GM21528 (cell line): ENCODE data around the gene SUPV3L1.

Experiments
- ATAC-seq: cut with Tn5 transposase; IDR thresholded peaks from one replicate; pipeline ENCODE4 v1.9.1; 2021; ENCODE audit warnings: mild to moderate bottlenecking, moderate library complexity; ENCODE audit not compliant: unreplicated experiment, low FRiP score

SUPV3L1 gene

DNA sequence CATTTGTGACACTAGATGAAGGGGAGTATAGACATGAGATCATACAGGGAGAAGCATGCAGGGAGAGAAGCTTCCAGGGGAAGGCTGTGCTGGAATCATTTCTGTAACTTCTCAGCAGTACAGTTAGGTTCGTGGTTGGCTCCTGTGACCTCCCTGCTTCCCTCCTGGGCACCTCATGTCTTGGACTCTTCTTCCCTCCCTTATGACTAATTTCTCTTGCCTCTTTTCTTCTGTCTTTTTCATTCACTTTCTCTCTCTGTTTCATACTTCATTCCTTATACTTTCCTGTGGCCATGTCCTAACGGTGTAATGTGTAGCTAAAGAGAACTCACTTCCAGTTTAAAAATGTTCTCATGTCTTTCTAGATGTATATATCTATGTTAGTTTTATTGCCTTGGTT, 21.0 kb downstream of the SUPV3L1 start:
- no peak for ATAC-seq

DNA sequence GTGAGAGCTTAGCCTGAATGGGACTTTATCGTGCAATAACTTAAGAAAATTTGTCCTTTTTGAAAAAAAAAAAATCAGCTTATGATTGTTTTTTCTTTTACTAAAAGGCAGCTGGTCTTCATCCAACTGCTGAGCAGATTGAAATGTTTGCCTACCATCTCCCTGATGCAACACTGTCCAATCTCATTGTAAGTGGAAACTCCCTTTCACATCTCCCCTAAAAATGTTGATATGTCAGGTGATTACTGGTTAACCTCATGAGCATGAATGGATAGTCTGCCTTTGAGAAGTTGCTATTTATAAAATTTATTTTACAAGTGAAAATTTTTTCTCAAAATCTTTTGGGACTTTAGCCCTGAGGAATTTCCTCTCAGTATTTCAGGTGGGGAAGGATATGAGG, 22.3 kb downstream of the SUPV3L1 start:
- no peak for ATAC-seq

DNA sequence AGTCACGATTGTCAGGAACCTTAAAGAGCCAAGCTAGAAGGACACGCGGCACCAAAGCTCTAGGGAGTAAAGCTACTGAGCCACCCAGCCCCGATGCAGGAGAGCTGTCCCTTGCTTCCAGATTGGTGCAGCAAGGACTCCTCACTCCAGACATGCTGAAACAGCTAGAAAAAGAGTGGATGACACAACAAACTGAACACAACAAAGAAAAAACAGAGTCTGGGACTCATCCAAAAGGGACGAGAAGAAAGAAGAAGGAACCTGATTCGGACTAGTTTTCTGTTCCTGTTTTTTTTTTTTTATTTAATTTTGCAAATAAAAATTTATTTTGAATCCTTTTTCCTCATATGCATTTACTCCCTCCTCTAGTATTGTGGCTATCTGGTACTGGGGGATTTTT, 28.7 kb downstream of the SUPV3L1 start:
- ATAC-seq = no peak

DNA sequence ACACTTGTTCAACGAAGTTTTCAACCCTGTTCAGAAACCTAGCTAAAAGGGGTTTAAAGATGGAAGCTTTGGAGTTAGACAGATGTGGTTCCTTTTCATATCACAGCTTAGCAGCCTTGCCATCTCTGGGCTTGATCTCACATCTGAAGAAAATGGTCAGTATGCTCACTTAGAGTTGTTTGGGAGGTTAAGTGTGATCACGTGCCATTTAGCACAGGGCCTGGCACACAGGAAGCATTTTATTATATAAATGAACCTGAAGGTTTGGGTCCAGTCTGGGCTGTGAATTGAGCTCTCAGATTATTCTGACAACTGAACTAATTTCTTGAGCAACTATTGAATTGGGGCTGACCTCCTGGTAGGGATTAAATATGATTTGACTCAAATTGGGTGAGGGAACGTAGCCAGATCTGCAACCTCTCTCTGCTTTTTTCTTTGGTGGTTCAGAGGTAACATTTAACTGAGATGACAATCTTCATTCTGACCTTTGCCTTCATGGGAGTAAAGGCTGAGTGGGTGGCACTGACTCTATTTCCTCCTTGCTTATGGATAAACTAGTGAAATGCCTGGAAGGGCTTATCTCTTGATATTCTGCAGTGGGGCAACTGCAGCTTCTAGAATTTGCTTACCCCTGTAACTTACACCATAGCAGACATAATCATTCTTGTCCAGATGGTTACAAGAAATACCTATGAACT, 29.9 kb downstream of the SUPV3L1 start:
- ATAC-seq = no peak

DNA sequence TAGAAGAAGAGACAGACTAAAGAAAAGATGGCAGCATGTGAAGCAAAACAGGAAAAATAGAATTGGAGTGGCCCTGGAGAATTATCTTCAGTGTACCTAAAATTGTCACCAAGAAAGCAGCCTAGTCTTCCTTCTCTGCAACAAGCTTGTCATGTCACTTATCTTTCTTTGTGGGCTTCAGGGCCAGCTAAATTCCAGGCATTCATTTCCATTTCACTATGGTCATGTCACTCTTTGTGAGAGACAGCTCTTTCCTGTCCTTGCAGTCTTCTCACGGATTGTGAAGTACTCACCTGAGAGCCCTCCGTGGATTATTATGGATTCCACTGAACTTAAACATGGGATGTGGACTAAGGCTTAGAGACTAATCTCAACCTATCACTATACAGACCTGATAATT, 31.1 kb downstream of the SUPV3L1 start:
- ATAC-seq = no peak

DNA sequence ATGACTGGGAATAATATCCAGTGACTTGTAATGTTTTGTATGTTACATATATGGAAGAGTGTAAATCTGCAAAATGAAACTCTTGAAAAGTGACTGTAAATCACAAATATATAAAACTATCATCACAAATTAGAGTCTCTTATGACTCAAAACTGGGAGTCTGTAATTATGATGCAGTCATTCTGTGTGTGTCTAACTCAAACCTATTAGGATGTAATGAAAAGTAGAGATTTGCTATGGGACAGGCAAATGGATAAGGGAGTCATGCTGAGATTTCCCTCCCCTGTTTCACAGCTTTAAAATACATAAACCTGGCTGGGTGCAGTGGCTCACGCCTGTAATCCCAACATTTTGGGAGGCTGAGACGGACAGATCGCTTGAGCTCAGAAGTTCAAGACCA, 31.5 kb downstream of the SUPV3L1 start:
- ATAC-seq = no peak

DNA sequence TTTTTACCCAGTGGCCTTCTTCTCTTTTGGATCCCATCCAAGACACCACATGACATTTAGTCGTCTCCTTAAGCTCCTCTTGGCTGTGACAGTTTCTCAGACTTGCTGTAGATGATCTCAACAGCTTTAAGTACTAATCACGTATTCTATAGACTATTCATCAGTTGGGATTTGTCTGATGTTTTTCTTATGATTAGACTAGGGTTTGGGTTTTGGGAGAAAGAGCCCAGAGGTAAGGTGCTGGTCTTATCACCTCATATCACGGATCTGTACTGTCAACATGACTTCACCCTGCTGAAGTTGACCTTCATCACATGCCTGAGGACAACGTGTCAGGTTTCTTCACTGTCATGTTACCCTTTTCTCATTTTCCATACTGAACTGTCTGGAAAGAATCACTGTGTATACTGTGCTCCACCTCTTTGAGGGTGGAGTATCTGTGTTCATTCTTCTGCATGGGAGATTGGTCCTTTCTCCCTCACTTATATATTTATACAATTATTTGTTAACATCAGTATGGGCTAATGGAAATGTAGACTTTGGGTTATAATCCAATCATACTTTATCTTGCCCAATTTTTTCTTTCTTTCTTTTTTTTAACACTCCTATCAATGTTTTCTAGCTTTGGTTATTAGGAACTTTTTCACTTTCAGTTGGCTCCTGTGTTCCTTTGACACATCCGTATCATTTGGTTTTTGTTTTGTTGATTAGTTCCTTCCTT, 33.7 kb downstream of the SUPV3L1 start:
- ATAC-seq = no peak

DNA sequence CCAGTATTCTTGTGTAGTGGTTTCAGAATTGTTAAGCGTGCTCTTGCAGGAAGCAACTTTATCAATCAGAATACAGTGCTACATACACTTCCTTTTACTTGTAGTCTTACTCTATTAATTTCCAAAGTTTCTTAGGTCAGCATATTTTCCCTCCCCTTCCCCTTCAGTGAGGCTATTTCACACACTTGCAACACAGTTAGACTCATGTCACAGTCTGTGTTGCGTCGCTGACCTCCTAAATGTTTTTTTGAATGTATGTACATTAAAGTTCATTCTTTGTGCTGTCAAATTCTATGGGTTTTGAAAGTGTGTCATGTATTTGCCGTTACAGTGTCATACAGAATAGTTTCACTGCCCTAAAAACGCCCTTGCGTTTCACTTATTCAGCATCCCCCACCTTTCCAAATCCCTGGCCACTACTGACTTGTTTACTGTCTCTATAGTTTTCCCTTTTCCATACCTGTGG, 34.7 kb downstream of the SUPV3L1 start:
- ATAC-seq = no peak

DNA sequence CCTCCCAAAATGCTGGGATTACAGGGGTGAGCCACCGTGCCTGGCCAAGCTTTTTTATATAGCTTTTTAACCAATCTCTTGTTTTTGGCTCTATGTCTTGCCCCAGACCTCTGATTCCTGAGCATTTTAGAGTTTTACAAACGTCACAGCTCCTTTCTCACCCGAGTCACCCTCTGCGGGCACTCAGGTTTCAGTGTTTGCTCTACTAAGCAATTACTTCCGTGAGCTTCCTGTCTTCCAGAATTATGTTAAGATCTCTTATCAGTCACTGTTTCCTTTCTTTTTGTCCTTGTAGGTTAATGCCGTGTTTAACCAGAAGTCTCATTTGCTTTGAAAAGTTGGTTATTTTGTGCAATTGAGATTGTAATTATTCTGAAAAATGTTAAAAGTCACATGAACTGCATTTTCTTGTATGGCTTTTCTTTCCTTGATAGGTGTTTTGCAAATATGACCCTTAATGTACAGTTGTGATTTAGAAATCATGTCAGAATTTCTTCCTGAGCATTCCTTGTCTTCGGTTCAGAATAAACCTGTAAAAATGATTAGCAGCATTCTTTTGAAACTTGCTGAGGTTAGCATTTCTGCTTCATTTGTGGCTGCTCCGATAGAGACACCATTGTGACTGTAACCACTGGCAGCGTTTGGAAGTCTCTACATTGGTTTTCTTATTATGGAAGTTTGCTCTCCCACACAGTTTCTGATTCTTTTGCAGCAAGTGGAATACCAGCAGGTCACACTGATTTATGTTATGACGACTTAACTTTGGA, 35.6 kb downstream of the SUPV3L1 start:
- no peak for ATAC-seq

DNA sequence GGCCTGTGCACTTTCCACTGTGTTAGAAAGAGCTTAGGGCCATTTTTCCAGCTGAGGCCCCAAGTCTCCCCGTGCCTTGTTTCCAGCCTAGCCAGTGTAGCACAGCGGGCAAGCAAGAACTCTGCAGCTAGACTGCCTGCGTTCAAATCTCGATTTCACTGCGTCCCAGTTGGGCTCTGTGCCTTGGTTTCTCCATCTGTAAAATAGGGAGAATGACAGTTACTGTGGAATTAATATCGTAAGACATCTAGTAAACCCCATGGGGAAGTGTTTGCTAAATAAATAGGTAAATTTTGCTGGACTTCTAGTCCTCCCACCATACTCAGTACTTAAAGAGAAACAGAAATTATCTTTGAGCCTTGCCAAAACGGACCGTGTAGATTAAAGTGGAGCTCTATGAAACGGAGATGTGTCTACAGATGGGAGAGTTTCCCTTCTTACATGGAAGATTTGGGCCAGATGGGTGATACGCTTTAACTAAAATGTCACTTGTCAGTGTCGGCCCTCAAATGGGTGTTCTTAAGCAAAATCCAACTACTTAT, 36.6 kb downstream of the SUPV3L1 start:
- ATAC-seq = no peak

DNA sequence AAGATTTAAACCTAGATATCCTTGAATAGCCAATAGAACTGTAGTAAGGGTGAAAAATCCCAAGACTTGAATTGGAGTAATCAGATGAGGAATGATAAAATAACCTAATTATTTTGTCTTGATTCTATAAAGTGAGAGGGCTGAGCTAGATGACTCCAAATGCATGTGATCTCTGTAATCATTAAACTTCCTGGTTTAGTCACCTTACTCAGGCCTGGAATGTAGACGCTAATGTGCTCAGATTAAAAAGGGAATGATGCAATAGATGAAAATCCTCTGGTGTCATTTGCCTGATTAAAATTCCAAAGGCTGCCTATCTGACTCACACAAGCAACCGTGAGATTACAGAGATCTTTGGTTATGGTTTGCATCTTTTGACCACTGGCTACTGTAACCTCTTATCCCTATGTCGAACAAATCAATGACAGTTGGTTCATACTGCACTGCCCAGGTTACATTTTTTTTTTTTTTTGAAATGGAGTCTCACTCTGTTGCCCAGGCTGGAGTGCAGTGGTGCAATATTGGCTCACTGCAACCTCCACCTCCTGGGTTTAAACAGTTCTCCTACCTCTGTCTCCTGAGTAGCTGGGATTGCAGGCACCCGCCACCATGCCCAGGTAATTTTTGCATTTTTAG, 37.2 kb downstream of the SUPV3L1 start:
- no peak for ATAC-seq

DNA sequence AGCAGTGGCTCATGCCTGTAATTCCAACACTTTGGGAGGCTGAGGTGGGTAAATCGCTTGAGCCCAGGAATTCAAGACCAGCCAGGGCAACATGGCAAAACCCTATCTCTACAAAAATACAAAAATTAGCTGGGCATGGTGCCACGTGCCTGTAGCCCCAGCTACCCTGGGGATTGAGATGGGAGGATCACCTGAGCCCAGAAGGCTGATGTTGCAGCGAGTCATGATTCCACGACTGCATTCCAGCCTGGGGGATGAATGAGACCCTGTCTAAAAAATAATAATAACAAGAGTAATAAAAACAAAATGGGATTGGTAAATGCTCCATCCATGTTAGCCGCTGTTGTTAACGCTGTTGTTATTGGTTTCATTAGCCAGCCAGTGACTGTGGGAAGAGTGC, 38.8 kb downstream of the SUPV3L1 start:
- no peak for ATAC-seq

DNA sequence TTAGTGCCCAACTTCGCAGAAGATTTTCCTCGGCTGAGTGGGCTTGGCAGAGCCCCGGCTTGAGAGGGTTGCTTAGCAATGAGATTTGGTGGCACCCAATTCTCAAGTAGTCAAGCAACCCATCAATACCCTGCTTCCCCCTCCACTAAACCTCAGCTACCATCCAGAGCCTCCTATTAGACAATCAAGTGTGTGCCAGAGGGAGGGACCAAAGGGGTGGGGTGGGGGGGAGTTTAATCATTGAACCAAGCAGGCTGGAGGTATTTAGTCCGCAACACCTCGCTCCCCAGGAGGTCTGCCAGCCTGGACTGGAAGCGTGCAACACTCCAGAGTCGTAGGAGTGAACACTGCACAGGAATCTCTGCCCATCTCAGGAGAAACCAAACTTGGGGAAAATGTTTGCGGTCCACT, 40.0 kb downstream of the SUPV3L1 start, which contains the start of gene HKDC1:
Gene HKDC1 (plus strand): TSS at position 292 of the 411 bp plus-strand sequence. CDS start 104 bp downstream, at position 396.
- no peak for ATAC-seq

DNA sequence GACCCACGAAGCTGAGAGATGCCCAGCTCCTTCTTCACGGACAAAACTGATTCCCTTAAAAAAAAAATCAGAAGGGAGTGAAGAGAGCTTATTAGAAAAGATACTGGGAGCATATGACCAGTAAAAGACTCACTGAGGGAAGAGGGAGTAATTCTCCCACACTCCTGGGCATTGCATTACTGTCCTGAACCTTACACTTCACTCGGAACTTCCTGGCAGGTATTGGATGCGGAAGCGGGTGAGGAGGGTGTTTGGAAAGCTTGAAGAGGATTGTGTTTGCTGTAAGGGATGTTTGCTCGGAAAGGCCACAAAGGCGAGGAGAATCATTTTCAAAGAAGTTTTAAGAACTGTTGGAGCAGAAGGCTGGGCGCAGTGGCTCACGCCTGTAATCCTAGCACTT, 40.5 kb downstream of the SUPV3L1 start:
- no peak for ATAC-seq

DNA sequence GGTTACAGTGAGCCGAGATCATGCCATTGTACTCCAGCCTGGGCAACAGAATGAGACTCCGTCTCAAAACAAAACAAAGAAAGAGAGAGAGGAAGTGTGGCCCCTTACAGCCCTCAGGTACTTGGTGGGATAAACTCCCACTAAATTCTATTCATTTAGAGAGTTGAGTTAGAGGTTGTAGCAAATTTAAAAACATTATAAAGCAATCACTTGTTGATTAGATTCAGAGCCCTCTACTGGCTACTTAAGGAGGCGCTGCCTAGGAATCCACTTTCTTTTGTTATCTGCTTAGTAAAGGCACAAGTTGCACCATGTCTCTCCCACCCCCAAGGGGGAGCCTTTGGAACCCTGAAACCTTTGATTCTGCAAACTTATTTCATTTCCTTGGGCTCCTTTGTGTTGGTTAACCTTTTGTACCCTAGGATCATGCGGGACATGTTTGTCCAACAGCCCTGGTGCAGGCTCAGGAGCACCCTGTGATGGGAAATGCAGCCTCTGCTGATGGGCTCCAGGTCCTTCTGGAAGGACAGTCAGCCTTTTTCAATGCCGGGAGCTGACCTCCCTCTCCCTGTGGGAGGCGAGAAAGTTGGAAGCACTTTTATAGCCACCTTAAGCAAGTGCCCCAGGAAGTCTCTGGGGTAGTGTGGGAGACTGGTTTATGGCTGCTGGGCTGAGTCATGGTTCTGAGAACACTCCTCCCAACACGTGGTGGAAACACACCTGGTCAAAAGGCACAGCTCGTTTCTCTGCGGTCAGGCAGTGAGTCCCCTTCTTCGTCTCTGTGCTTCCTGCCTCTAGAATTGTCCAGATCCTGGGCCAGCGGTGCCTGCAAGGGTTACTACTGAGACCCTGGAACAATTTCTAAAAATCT, 42.4 kb downstream of the SUPV3L1 start:
- ATAC-seq = peak; percentile 94

DNA sequence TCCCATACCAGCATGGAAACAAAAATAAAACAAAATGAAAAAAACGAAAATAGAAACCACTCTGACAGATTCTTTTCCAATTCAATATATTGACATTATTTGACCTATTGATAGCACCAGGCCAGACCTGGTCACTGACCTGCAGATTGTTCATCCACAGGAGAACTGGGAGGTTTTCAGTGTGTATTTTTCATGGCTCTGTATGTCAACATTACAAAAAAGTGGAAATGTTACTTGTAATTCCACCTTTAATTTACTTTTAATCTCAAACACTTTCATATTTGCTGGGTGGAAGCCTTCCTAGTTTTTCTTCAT, 43.0 kb downstream of the SUPV3L1 start:
- no peak for ATAC-seq

DNA sequence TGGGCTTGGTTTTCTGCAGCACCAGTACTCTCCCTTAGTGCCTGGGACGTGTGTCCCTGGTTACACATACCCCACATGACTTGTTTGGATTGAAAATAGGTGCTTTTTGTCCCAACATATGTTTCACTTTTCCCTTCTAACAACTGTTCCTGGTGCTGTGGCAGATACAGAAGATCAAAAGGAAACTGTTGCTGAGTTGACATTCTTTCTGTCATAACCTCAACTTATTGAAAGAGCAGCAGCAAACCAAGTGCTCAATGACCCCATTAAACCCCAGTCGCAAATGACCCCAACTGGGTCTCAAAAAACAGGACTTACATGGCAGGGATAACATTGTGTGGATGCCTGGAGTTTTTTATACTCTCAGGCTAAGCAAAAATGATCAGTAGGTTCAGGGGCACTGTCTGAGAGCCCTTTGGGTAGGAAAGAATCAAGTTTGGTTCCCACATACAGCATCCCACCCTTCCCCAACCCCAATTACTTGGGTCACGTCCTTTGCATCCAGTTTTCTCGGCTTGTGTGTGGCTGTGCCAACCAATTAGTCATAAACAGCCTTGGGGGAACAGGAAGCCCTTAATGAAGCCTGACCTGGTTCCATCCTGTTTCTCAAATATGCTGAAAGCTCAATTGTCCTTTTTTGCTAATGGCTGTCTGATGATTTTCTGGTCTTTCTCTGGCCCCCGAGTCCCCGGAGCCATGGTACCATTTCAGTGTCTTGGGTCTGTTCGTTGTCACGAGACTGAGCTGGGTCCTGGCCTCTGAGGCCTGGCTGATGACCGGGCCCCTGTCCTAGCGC, 45.0 kb downstream of the SUPV3L1 start:
- ATAC-seq = no peak

DNA sequence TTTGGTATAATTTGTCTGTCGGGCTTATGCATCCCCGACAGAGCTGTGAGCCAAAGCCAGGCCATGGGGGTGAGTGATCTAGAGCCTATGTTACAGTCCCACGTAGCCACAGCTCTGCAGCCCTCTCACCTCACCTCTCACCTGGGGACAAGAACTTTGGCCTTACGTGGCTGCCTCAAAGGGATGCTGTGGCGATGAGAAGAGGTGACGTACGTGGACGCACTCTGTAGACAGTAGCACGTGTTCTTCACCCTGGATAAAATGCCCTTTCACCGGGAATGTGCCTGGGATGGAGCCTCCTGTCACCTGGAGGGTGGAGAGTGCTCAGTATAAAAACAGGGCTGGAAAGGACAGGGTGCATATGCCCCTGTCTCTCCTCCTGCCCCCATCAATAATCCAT, 45.6 kb downstream of the SUPV3L1 start:
- ATAC-seq = no peak

DNA sequence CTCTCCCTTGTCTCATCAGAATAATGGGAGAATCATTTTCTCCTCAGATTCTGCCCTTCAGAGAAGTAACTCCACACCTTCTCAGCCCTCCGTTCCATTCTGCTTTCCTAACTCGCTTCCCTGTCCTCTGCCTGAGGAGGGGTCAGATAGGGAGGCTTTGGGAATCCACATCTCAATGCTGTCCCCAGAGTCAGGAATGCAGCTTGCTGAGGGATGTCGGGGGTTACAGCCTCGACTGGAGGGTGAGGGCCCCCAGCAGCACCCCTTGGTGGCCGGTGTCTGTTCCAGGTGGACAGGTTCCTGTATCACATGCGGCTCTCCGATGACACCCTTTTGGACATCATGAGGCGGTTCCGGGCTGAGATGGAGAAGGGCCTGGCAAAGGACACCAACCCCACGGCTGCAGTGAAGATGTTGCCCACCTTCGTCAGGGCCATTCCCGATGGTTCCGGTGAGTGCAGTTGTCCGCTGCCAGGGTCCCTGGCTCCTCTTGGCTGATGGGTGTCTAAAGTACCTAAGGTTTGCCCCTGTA, 47.0 kb downstream of the SUPV3L1 start:
- ATAC-seq = no peak
